GM12875 (cell line): ENCODE data around the gene MYO7A.

ENCODE experiments used
- H3K4me3 ChIP-seq: one replicate; pipeline ENCODE4 v1.5.1; 2011; ENCODE audit warnings: low read depth, low read length, control low read depth
- TF ChIP-seq, protein P1 (sequence below): IDR thresholded peaks from 2 replicates; pipeline ENCODE4 v1.5.1; 2011; ENCODE audit warnings: low read depth, mild to moderate bottlenecking, control low read depth, inconsistent platforms, low read length, moderate library complexity, borderline replicate concordance; ENCODE audit not compliant: insufficient read depth

Gene MYO7A

GRCh38 chr11:77107950-77108349, 20.1 kb upstream of the MYO7A start:
- H3K4me3 ChIP-seq, result no peak overlapping the region
- TF ChIP-seq, protein P1, sequence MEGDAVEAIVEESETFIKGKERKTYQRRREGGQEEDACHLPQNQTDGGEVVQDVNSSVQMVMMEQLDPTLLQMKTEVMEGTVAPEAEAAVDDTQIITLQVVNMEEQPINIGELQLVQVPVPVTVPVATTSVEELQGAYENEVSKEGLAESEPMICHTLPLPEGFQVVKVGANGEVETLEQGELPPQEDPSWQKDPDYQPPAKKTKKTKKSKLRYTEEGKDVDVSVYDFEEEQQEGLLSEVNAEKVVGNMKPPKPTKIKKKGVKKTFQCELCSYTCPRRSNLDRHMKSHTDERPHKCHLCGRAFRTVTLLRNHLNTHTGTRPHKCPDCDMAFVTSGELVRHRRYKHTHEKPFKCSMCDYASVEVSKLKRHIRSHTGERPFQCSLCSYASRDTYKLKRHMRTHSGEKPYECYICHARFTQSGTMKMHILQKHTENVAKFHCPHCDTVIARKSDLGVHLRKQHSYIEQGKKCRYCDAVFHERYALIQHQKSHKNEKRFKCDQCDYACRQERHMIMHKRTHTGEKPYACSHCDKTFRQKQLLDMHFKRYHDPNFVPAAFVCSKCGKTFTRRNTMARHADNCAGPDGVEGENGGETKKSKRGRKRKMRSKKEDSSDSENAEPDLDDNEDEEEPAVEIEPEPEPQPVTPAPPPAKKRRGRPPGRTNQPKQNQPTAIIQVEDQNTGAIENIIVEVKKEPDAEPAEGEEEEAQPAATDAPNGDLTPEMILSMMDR, result no peak

DNA sequence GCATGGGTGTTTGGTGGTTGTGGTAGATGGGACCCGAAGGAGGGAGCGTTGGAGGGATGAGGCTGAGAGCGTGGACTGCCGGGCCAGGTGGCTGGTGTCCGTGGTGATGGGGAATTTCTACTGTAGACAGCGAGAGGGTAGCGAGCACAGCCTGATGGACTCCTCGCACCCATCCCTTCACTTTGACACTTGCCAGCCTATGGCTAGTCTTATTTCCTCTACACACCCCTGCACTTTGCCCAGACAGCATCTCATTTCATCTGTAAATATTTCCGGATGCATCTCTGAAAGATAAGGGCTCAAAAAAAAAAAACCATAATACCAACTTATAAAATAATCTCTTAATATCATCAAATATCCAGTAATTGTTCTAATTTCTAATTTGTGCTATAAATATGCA, 19.6 kb upstream of the MYO7A start:
- no peak overlapping the region for H3K4me3 ChIP-seq
- TF ChIP-seq, protein P1, result no peak

DNA sequence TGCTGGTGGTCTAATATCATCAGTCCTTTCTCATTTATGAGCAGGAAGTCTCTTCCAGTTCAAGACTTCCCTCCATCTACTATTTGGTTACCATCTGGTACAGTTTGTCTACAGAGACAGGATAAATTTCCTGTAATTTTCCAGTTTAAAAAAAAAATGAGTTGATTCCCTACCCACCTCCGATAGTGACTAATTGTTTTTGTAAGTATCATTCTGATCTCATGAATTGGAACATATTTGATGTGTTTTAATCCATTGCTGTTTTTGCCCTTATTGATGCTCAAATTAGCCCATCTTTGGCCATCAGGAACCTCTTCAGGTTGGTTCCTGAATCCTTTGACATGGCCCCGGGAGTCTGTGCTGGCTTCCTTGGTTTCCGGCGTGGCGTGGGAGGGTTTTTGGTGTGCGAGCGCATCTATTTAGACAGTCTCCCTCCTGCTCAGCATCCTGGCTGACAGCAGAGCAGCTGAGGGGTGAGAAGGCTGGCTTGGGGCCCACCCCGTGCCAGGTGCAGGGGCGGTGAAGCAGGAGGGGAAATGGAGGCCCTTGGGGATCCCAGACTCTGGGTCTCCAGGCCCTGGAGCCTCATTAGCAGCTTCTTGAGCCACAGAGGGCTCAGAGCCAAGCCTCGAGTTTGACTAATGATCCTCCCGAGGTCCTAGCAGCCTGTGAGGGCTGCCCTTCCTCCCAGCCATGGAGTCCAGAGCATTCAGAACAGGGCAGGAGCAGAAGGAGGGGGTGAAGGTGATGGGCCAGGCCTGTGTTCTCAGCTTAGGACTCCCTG, 18.6 kb upstream of the MYO7A start:
- TF ChIP-seq, protein P1, result no peak
- H3K4me3 ChIP-seq, result no peak overlapping the region

- no peak overlapping the region for H3K4me3 ChIP-seq
- TF ChIP-seq, protein P1, result no peak
Observed at GRCh38 chr11:77110836-77111235, 17.2 kb upstream of the MYO7A start.

GRCh38 chr11:77111277-77111676, 16.8 kb upstream of the MYO7A start:
- TF ChIP-seq, protein P1, result no peak
- H3K4me3 ChIP-seq, result no peak overlapping the region

DNA sequence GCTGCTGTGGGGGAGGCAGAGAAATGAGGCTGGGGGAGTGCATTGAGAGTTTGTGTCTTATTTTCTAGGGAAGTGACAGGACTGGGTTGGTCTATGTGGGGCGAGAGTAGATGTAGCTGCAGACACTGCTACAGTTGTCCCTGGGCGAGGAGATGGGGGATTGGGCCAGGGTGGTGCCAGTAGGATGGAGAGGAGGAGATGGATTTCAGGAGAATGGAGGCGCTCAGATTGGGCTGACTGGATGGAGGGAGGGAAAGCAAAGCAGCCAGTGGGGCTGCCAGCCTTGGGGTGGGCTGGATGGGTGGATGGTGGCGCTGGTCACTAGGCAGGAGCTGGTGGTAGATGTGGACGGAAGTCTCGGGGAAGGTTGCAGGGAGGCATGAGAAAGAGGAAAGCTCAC, 16.1 kb upstream of the MYO7A start:
- no peak overlapping the region for H3K4me3 ChIP-seq
- TF ChIP-seq, protein P1, result no peak
